GM10248 (cell line): ENCODE measurements around the gene GRHPR.

Source experiments
- CTCF ChIA-PET: fragments of 300-600 bp; sonication (Branson Sonifier 250); formaldehyde crosslinking; extraction: SDS; loops from one replicate; lab custom pipeline; 2021; ENCODE audit warnings: antibody characterized with exemption; lab: Yijun Ruan, JAX
- POLR2A ChIA-PET: fragments of 350-650 bp; sonication (Branson Sonifier 250); formaldehyde crosslinking; extraction: SDS; loops from one replicate; lab custom pipeline; 2020; ENCODE audit warnings: antibody characterized with exemption; lab: Yijun Ruan, JAX
- DNase-seq: peaks from one replicate; pipeline ENCODE4 v3.0.0; 2012; ENCODE audit errors: extremely low spot score
- CTCF ChIP-seq: IDR thresholded peaks from 2 replicates; pipeline ENCODE4 v1.5.1; 2012; ENCODE audit warnings: mild to moderate bottlenecking, low read depth; ENCODE audit errors: extremely low read depth, missing control alignments, control extremely low read depth

GRHPR gene

GRCh38 chr9:37405764-37406380 is 16.6 kb upstream of the GRHPR start:
- no peak for TF ChIP-seq CTCF
- POLR2A ChIA-PET: interaction anchor here (0.6 to 1.0 kb wide), 3 partner anchors 9 to 1714 kb away, joined by 3 to 6 read pairs (median 5); no protein-coding TSS in a partner anchor
- DNase-seq: no peak

GRCh38 chr9:37406603-37407401 is 15.7 kb upstream of the GRHPR start:
- POLR2A ChIA-PET: interaction anchor here (0.6 kb wide), 1 partner anchor 16 kb away, joined by 3 read pairs; no protein-coding TSS in a partner anchor
- no peak for DNase-seq
- CTCF ChIA-PET: interaction anchor here (0.9 to 22.3 kb wide), 13 partner anchors 9 to 553 kb away, joined by 3 to 359 read pairs (median 4); no protein-coding TSS in a partner anchor
- no peak for TF ChIP-seq CTCF

More at GRCh38 chr9:37405764-37406380, 16.6 kb upstream of the GRHPR start:
- CTCF ChIA-PET: interaction anchor here (1.8 to 22.3 kb wide), 4 partner anchors 9 to 410 kb away, joined by 7 to 359 read pairs (median 124); no protein-coding TSS in a partner anchor

- ChIA-PET CTCF (interaction anchor here (1.2 to 22.3 kb wide), 12 partner anchors 8 to 554 kb away, joined by 3 to 359 read pairs (median 4); no protein-coding TSS in a partner anchor), POLR2A (interaction anchor here (0.6 kb wide), 1 partner anchor 17 kb away, joined by 3 read pairs; no protein-coding TSS in a partner anchor)
- peak; percentile 34 for TF ChIP-seq CTCF
- DNase-seq: no peak
These were observed 15.0 kb upstream of the GRHPR start for GRCh38 chr9:37407468-37407867.

GRCh38 chr9:37408933-37409710 is 13.4 kb upstream of the GRHPR start:
- DNase-seq: peak; percentile 88
- POLR2A ChIA-PET: interaction anchor here (0.6 to 1.0 kb wide), 3 partner anchors 9 to 139 kb away, joined by 4 to 7 read pairs (median 6); no protein-coding TSS in a partner anchor
- no peak for TF ChIP-seq CTCF
- CTCF ChIA-PET: interaction anchor here (1.3 to 22.3 kb wide), 6 partner anchors 10 to 536 kb away, joined by 3 to 359 read pairs (median 46); partner anchors contain the start of gene GRHPR

GRCh38 chr9:37410354-37410861 is 12.1 kb upstream of the GRHPR start:
- ChIA-PET POLR2A (interaction anchor here (0.7 to 1.9 kb wide), 4 partner anchors 16 to 39 kb away, joined by 3 to 12 read pairs (median 3); no protein-coding TSS in a partner anchor), CTCF (interaction anchor here (1.2 to 22.3 kb wide), 17 partner anchors 8 to 537 kb away, joined by 3 to 359 read pairs (median 6); partner anchors contain the start of gene GRHPR)
- TF ChIP-seq CTCF: no peak
- DNase-seq: no peak
